ENCODE data around the gene IDH3A.
A peak's percentile ranks its signal among the peaks of the same experiment; 100 is the strongest.
"Not testable (repeated sequence)": the region's sequence is repeated elsewhere in the genome, so short reads cannot be mapped to it uniquely, and the experiment has no call there.

IDH3A gene

GRCh38 chr15:78129751-78130287 lies 19.3 kb upstream of the IDH3A start:
- no peak for DNase-seq

DNA sequence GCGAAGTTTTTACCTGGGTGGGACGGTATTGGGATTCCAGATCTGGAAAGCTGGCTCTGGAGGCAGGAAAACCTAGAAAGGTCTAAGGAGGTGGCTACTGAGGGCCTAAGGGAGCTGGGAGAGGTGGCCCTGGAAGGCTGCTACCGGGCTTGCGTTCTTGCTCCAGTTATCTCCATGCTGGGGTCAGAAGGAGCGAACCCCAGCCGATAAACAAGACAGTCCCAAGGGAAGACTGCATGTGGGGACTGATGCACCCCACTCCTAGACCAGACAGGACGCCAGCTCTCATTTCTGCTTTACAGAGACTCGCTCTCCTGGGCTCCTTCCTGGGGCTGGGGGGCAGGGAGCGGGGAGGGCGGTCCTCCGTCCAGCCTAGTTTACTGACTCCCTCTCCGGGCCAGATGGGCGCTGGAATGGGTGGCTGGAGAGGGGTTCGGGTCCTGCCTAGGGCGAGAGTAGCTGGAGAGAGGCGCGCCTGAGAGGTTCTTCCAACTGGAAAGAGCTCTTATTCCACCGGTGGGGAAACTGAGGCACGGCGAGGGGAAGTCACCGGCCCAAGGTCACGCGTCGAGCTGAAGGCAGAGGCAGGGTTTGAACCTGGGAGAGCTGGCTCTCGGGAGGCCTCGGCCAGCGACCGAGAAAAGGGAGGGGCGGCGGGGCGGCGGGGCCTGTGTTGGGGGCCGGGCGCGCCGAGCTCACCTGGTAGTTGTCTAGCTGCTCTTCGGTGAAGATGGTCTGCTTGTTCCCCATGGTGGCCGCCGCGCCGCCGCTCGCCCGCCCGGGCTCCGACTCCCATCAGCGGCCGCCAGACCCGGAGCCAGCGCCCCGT lies 18.5 kb upstream of the IDH3A start:
- DNase-seq: no peak

- peak; percentile 45 for DNase-seq
These were observed 17.7 kb upstream of the IDH3A start, which contains the start of gene CIB2 for GRCh38 chr15:78131295-78132061. TSS of gene CIB2 (minus strand) at chr15:78131445. CDS start at chr15:78131215, 230 bp downstream.

DNA sequence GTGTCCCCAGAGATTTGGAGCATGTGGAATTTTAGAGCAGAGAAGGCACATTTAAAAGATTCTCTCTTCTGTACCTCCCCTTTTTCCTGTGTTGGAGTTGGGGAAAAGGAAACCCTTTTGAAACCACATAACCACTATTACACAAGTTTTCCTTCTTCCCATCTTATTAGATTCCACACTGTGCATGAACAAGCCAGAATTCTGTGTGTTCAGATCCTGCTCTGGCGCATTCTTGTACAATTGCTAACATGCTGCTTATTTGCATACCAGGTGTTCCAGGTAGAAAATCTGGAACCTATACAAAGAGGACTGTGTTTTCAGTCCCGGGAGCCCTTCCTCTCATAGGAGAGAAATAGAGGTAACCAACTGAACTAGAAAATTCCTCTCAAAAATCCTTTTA lies 15.4 kb upstream of the IDH3A start:
- DNase-seq: no peak

DNA sequence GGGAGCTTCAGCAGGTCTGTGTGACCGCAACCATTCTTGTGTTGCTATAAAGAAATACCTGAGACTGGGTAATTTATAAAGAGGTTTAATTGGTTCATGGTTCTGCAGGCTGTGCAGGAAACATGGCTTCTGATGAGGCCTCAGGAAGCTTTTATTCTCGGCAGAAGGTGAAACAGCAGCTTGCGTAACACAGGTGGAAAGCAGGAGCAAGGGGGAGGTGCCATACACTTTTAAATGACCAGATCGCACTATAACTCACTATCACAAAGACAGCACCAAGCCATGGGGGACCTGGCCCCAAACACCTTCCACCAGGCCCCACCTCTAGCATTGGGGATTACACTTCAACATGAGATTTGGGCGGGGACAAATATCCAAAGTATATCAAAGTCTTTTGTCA lies 9.6 kb upstream of the IDH3A start:
- DNase-seq: no peak

GRCh38 chr15:78140292-78140691 lies 8.9 kb upstream of the IDH3A start:
- no peak for DNase-seq

DNA sequence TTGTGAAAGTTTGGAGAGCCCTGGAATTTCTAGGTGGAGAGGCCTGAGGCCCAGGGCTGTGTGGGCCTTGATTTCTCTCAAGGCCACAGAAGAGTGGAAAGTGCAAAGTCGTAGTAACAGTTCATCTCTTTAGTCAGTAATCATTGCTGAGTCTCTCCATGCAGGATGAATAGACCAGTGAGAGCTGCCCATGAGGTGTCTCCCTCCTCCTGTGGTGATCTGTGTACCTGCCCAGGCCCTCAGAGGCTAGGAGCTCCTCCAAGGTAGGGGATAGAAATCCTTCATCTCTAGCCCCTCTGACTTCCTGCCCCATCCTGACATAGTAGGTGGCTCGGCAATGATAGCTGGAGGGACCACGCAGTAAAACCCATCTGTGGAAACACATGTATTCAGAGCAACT lies 6.8 kb upstream of the IDH3A start:
- no peak for DNase-seq

- no peak for DNase-seq
These were observed 2.6 kb upstream of the IDH3A start for GRCh38 chr15:78146425-78147154.

DNA sequence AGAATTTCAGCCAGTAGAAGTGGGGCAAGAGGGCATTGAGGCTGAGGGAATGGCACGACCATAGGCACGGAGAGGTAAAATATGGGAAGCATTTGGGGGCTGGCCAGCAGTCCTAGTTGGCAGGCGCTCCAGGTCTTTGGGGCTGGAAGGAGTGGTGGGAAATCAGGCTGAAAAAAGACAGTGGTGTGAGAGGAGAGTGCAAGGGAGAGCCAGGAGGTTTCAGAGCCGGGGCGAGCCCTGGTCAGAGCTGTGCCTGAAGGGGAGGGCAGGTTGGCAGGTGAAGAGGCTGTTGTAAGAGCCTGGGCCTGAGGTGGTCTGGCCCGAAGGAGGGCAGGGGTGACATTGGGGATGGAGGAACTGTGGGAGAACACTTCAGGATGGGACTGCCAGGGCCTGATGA lies 1.6 kb upstream of the IDH3A start:
- DNase-seq: no peak

- no peak for DNase-seq
These were observed 632 bp upstream of the IDH3A start for GRCh38 chr15:78148392-78149067.

GRCh38 chr15:78149805-78150751 lies 916 bp downstream of the IDH3A start:
- DNase-seq: peak; percentile 43

- not testable (repeated sequence) for DNase-seq
These were observed 1.9 kb downstream of the IDH3A start for GRCh38 chr15:78151075-78151474.

- no peak for DNase-seq
These were observed 5.8 kb downstream of the IDH3A start for GRCh38 chr15:78154955-78155354.

- DNase-seq: no peak
These were observed 6.3 kb downstream of the IDH3A start for GRCh38 chr15:78155355-78155939.

GRCh38 chr15:78156653-78157052 lies 7.5 kb downstream of the IDH3A start:
- DNase-seq: no peak

DNA sequence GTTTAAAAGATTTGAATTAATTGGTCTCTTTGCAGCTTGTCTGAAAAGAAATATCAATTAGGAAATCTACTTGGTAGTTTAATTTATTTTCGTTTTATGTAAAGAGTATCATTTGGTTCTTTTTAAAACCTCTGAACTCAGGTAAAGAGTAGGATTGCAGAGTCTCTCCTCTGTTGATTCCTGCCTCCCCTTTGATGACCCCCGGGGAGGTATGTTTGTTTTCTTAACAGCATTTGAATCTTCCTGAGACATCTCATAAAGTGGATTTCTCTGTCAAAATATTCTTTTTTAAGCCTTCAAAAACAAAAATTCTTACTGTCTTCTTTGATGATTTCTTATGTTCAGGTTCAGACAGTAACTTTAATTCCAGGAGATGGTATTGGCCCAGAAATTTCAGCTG lies 8.0 kb downstream of the IDH3A start:
- DNase-seq: no peak

DNA sequence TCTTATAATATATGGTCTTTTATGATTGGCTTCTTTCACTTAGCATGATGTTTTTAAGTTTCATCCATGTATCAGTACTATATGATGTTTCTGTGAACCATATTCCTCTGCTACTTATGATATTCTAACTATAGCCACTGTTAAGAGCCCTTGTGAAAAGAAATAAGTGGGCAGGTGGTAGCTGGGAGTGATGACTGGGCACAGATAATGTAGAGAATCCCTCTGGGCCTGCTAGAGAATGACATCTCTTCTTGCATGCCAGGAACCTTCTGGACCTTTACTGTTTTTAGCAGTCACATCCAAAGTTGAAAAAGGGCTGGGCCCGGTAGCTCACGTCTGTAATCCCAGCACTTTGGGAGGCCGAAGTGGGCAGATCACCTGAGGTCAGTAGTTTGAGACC lies 10.2 kb downstream of the IDH3A start:
- DNase-seq: no peak

DNA sequence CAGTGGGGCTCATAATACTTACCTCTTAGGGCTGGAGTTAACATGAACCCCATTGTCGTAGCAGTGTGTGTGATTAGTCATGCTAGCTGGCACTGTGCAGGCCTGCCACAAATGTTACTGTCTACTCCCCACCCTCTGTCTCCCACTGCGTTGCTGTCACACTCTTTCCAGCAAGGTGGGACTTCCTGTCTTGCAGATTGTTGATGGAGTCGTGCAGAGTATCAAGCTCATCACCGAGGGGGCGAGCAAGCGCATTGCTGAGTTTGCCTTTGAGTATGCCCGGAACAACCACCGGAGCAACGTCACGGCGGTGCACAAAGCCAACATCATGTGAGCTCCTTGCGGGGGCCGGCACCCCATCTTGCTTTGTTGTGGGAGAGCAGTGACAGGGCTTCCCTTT lies 12.9 kb downstream of the IDH3A start:
- no peak for DNase-seq

GRCh38 chr15:78164010-78164409 lies 14.8 kb downstream of the IDH3A start:
- DNase-seq: no peak

GRCh38 chr15:78167227-78167888 lies 18.2 kb downstream of the IDH3A start:
- no peak for DNase-seq

Data from NCI-H1092 (cell line).